HG02973 (cell line): ENCODE results near the gene PPA2.
"Not testable (repeated sequence)": the region's sequence is repeated elsewhere in the genome, so short reads cannot be mapped to it uniquely, and the experiment has no call there.

Experiments
- ATAC-seq: cut with Tn5 transposase; IDR thresholded peaks from one replicate; pipeline ENCODE4 v1.9.1; 2021; ENCODE audit warnings: moderate library complexity; ENCODE audit not compliant: unreplicated experiment

Gene PPA2

DNA sequence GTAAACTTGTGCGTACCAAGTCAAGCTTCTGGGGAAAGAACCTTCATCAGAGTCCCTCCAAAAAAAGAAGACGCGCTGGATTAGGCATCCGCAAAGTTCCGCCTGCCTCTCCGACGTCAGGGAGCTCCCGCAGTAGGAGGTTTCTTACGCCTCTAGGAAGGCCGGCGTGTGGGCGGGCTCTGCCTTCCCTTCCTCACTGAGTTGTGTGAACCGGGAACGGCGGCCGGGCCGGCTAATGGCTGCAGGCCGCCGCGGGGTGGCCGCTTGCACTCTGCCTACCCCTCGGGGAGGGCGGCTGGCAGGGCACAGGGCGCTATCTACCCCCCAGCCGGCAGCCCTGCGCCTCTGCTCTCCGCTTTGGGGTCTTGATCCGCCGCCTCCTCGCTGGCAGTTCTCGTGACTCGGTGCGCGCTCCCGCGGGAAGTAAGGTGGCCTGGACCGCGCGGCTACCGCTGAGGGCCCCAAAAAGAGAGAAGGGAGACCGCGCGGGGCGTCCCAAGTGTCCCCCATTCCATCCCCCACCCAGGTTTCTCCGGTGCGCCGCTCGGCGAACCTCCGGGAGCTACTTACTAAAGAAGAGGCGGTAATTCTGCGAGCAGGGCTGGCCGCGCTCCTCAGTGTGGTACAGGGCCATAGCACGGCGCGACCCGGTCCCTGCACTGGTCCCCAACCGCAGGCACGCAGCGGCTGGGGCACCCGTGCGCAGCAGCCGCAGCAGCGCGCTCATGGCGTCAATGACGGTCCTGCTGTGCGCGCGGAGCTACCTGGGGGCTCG lies at the start of gene PPA2:
TSS of gene PPA2 (minus strand) at position 739 of the 775 bp plus-strand sequence. CDS start at position 727, 12 bp downstream.
- ATAC-seq: peak; percentile 86

DNA sequence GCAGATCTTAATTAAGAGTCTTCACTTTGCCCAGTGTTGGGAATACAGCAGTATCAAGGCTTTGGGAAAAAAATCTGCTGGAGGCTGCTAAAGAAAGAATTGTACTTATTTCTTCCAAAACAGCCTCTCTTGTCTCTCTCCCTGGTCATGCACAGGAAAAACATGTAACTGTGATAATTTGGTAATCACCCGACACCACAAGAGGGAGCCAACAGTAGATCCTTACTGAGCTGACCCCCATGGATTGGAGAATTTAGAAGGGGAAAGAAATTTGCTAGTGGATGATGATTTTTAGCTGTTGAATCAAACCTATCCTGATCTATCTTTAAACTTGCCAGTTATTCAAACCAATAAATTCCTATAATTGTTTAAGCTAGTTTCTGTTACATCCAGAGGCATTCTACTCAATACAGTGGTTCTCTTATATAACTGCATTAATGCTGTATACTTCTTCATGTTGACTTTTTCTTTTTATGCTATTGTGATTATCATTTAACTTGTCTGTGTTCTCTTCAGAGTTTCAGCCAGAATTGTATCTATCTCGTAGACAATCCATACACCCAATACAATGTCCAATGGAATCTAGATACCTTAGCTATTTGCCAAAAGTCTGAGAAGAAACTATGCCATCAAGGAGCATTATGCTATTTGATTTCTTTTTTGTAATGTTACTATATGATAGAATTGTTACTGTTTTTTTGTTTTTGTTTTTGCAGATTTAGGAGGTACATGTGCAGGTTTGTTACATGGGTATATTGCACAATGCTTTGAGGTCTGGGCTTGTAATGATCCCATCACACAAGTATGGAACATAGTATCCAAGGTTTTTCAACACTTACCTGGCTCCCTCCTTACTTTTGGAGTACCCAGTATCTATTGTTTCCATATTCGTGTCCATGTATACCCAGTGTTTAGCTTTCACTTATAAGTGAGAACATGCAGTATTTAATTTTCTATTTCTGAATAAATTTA lies 47.2 kb upstream of the PPA2 start:
- peak; percentile 65 for ATAC-seq

DNA sequence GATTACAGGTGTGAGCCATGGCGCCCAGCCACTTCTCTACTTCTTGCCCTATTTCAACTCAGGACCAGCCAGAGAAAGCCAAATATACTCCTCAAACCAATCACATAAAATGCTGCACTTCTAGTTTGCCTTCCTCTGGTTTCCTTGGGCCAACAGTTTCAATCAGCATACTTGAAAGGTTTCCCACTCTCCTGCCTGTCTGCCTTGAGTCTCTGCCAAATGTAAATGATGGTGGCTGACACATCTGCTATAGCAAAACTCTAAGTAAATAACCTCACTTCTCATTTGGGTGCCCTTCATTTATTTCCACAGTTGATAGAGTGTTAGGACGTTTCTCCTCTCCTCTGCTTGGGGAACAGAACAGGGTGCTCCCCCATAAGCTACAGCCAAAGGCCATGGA lies 36.4 kb upstream of the PPA2 start:
- ATAC-seq: no peak

DNA sequence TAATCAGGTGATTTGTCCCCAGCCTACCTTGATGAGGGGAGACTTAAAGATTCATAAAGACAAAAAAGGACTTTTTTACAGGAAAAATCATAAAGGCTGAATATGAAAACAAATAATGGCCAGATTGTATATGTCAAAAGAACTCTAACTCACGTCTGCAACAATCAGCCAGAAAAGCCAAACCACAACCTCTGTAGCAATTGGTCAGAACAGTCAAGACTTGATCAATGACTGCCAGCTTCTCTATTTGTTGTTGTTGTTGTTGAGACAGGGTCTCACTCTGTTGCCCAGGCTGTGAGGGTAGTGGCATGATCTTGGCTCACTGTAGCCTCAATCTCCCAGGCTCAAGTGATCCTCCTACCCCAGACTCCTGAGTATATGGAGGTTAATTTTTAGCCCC lies 35.9 kb upstream of the PPA2 start:
- ATAC-seq: no peak

DNA sequence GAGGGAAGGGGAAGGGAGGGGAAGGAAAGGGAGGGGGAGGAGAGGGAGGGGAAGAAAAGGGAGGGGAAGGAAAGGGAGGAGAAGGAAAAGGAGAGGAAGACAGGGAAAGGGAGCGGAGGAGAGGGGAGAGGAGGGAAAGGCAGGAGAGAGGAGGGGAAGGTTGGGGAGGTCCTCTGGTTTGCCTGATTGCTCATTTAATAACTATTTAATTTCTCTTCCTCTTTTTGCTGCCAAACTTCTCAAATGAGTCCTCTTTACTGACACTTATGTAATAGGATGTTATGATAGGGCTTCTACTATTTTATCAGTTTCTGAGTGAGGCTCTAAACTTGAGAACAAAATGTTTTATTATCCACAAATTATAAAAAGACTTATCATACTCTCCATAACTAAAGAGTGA lies 35.4 kb upstream of the PPA2 start:
- ATAC-seq: peak; percentile 96

DNA sequence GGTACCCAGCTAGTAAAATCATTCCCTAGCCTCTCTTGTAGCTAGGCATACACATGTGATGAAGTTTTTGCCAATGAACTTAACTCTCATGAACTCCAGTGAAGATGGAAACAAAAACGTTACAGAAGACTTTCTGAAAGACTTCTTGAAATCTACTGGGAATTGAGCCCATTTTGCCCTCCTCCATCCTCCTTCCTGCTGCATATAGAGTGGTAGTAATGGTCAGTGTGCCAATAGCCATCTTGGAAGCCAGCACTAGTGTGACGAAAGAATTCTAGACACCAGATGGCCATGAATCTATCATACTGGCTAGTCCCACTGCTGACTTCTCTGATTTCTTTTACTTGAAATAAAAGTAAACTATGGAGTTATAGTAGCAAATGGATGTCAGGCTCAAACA lies 30.9 kb upstream of the PPA2 start:
- no peak for ATAC-seq

DNA sequence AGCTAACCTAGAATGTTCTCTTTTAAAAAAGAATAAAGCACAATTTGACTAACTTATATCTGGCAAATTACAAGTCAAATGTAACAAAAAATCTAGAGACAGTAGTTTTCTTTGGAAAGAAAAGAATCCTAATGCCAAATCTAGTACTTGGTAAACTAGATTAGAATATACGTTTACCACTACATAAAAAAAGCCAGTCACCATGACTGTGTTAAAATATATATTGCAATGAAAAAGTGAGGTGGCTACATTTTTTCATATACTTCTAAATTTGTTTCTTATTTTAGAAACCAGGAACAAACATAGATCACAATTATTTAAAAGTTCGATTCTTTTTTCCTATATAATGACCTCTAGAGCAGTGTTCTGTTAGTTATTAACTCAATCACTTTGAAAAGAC lies 29.6 kb upstream of the PPA2 start:
- no peak for ATAC-seq

DNA sequence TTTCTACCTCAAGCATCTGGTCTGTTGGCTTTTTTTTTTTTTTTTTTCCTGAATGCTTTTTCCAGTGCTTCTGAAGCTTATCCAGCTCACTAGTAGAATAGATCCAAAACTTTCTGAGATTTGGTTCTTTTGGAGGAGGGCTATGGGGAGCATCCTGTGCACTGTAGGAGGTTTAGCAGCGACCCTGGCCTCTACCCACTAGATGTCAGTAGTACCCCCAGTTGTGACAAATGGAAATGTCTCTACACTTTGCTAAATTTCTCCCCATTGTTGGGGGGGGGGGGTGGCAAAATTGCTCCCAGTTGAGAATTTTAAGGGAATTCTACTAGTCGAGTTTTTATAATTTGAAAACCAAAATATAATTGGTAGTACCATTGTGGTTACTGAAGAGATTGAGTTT lies 23.0 kb upstream of the PPA2 start:
- no peak for ATAC-seq

DNA sequence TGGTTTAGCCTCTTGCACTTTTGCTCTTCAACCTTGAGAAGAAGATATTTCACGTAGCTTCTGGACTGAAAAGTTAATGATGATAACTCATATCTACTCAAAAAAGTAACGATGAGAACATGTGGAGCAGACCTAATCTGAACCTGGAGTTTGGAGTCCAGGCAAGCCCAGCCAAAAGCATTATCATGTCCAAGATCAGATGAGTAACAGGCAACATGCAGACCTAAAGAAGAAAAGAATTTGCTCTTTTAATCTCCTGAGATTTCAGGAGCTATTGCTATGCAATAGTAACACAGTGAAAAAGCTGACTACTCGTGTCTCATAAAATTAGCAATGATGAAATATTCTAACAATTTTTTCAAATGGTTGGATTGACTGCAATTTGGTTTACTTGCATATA lies 21.8 kb upstream of the PPA2 start:
- ATAC-seq: no peak

DNA sequence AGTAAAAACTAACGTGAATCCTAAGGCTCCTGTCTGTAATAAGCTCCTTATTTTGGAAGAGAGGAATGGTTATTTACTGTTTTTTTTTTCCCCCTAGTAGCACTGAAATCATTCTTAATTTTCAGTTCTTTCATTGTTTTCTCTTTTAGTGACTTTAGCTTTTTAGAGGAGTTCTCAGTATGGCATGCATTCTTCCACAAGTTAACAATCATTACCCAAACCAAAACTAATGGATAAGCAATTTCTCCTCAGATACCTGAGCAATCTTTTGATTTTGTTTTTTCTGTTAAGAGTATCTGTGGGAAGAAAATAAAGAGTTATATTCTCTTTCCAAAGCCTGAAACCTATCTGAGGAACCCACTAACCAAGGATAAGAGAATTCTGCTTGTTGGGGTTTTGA lies 16.7 kb upstream of the PPA2 start:
- ATAC-seq: no peak

DNA sequence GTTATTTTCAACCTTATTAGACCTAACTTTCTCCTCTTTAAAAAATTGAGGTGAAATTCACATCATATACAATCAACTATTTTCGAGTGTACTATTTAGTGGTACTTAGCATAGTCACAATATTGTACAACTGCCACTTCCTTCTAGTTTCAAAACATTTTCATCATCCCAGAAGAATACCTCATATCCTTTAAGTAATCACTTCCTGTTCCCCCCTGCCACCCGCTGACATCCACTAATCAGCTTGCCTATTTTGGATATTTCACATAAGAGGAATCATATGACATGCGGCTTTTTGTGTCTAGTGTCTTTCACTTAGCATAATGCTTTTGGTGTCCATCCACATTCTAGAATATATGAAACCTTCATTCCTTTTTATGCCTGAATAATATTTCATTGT lies 10.0 kb upstream of the PPA2 start:
- ATAC-seq: no peak

DNA sequence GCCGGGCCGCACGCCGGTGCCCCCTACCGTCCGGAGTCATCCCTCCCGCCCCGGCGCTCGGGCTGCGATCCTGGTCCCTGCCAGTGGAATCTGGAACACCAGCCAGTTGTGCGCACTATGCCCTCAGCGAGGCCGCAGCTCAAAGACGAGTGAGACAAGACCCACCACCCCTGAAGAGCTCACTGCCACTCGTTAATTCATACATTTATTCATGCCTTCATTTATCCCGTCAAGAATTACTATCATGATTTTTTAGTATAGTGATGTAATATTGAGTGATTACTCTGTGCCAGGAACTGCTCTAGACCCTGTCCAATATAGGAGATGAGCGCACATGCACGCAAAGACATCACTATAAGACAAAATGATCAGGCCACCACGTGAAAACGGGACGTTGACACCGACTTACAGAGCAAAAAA lies 247 bp upstream of the PPA2 start:
- peak; percentile 1 for ATAC-seq

DNA sequence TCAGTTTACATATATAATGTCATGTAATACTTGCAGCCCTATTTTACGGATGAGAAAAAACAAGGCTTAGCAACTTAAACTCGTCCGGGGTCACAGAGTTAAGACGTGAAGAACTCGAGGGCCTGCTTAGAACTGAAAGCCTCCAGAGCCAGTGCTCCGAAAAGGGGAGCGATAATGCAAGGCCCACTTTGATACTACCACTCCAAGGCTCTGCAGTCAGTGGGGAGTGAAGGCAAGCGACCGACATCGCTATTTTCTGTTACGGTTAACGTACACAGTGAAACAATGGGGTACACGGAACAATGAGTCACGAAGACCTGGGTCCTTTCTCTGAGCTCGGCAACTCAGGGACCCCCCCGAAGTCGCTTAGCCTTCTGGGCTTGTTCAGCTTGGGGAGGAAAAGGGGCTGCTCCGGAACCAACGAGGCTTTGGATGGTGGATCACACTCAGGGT lies 965 bp downstream of the PPA2 start:
- ATAC-seq: peak; percentile 22

DNA sequence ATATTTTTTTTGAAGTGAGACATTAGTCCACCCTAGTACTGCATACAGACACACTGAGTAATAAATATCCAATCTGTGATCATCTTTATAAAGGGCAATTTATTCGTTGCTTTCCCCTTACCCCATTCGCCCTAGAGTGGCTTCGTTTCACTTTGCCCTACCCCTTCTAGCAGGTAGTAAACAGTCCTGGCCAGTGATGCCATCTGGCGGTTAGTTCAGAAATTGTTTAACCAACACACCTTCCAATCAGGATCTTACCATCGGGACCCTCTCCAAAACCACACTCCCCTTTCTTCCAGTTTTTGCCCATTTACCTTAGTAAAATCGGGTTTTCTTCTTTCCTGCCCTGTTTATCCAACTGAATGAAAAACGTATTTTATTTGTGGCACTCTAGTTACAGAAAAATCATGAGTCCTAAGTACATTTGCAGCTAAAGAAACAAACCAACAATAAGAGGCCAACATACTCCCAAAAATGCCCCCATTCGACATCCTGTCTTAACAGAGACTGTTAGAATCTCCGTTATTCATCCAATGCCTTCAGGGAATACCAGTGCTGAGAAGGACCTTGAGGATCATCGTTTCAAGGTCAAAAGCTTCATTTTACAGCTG lies 2.2 kb downstream of the PPA2 start:
- ATAC-seq: peak; percentile 33

DNA sequence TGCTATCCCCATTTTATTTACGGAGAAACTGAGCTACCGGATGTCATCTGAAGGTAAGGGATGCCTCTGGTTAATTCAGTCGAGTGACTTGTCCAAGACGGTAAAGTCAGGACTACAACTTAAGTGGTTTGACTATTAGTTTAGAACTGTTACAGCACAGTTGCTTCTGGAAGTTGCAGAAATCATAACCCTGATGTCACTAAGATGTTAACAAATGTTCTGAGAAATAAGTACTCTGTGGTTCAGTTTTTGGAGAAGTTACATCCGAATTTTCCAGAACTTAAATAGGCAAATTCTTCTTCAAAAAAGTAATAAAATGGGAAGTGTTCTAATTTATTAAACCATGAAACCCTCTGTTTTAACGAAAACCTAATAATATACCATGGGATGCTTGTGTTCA lies 3.1 kb downstream of the PPA2 start:
- no peak for ATAC-seq

DNA sequence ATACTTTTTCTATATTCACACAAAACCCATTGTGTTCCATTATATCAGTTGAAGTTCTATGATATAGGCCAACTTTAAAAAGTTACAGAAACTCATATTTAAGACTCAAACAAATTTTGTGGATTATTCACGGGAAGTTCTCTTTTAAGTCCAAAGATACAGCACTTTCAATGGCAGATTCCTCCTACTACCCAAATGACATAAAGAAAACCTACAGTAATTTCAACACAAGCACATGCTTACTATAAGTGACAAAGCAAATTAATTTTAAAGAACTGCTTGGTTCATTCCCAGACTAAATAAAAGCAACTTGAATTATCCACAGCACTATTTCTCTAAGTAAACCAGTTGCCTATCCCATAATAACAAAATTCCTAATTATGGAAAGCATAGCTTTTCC lies 4.1 kb downstream of the PPA2 start:
- ATAC-seq: no peak

DNA sequence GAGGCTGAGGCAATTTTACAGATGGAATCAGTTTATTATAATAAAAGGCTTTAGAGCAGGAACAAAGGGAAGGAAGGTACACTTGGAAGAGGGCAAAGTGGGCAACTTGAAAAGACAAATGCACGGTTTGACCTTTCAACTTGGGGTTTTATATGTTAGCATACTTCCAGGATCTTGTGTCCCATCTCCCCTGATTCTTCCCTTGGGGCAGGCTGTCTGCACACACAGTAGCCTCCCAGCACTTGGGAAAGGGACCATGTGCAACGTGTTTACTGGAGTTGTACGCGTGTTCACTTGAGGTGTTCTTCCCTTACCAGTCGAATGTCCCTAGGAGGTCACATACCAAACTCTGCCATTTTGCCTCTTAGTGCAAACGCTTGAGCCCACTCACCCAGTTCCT lies 7.3 kb downstream of the PPA2 start:
- ATAC-seq: no peak

DNA sequence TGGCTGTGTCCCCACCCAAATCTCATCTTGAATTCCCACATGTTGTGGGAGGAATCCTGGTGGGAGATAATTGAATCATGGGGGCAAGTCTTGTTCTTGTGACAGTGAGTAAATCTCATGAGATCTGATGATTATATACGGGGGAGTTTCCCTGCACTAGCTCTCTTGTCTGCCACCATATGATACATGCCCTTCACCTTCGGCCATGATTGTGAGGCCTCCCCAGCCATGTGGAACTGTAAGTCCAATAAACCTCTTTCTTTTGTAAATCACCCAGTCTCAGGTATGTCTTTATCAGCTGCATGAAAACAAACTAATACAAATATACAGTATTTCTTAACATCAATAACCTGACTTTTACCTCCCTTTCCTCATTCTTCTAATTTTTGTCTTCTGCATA lies 9.3 kb downstream of the PPA2 start:
- not testable (repeated sequence) for ATAC-seq

DNA sequence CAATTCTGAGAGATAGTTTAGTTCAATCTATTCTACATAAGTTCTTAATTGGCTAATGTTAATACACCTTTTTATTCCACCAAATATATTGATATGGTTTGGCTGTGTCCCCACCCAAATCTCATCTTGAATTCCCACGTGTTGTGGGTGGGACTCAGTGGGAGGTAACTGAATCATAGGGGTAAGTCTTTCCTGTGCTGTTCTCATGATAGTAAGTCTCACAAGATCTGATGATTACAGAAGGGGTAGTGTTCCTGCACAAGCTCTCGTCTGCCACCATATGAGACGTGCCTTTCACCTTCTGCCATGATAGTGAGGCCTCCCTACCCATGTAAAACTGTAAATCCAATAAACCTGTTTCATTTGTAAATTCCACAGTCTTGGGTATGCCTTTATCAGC lies 11.3 kb downstream of the PPA2 start:
- ATAC-seq: no peak

DNA sequence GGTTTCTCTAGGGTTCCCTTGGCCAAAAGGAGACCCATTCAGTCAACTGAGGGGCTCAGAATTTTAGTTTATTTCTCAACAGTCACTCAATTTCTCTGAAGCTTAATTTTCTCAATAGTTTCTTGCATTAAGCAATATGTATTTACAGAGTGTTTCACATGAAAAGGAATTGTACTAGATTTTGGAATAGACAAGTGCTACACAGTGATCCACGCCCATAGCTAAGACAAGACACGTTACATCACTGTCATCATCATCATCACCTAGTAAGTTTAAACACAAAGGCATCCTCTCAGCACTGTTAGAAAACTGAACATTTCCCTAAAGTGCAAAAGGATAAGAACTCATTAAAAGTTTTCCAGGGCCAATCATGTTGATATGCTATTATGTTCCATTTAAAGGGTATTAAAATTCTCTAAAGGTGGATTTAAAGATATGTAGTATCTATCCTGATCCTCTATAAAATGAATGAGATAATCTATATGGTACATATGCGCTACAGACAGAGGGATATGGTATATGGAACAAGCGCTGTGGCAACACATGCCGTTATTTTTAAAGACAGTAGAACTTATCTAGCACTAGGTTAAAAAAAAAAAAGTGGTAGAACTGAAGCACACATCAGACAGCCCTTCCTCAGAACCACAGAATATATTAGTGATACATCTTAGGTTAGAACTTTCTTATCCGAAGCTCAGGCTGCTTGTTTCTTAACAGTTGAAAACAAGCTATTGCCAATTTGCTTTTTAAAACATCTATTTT lies 12.1 kb downstream of the PPA2 start:
- ATAC-seq: no peak

DNA sequence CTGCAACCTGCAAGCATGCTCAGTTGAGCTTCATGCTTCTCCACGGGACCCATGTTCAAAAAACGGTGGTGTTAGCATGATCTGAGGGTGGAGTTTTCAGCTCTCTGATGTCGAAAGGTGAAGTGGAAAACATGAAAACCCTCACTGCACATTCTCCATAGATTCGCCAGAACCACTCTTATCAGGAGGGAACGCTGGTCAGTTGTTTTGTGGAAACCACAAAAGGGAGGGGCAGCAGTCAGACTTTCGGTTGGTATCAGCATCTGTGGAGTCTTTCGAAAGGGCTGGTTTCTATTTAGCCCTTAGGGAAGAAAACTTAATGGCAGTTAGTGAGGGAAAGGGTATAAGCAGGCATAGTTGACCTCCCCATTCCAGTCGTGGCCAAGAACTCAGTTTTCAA lies 12.6 kb downstream of the PPA2 start:
- no peak for ATAC-seq
